SK-N-MC (cell line): Measurements from ENCODE around the gene CCNJL.

Source experiments
- EZH2 ChIP-seq: fragments of 200-600 bp; sonication (generic); IDR thresholded peaks from one replicate; pipeline ENCODE4 v1.6.1; 2017; ENCODE audit warnings: antibody characterized with exemption
- POLR2AphosphoS5 ChIP-seq: IDR thresholded peaks from 2 replicates; pipeline ENCODE4 v1.6.1; 2012; ENCODE audit warnings: mild to moderate bottlenecking, low read depth, low read length, borderline replicate concordance

- TF ChIP-seq POLR2AphosphoS5 (no peak), EZH2 (no peak)
These were observed 40.1 kb downstream of the CCNJL start for GRCh38 chr5:160272264-160272663.
